ENCODE results near the gene TRIM56. TPM values are rescaled to one million over a fixed set of nuclear protein-coding genes. Genes with fewer than 3 reads are reported as not detected.

Gene TRIM56
- total and polyA plus RNA-seq, 9 of the 15 experiments (the other 6 are each of a cell fraction or from before 2014, with no cell fraction given), result 2.0 to 29.7 (median 11.6) TPM

- H3K36me3 ChIP-seq (ENCODE audit: control insufficient read depth, insufficient read depth, low read length), result no peaks in the 10 kb centered on the region
- no peaks in the 10 kb centered on the region for H4K20me1 ChIP-seq (replicated peaks; ENCODE audit: control insufficient read depth, insufficient read depth, low read length)
- H3K27me3 ChIP-seq (ENCODE audit: control insufficient read depth in 2 of 2, insufficient read depth in 2 of 2, low read length in 2 of 2), result no peaks in the 10 kb centered on the region
- 52% methylated on average over 11 of the region's 11 CpGs for WGBS (ENCODE audit: insufficient coverage, low coverage, missing lambda C conversion rate)
- BruUV-seq (replicated peaks), result no TSS peak
- H3K4me1 ChIP-seq (replicated peaks in 1 of 2; ENCODE audit: control insufficient read depth in 2 of 2, insufficient read depth in 2 of 2, low read length in 2 of 2), result peaks cover 0 to 17% of the 10 kb centered on the region in 2 experiments; a peak in 3 of 5 replicates
- in situ Hi-C loops (cut with MboI) (no loop called here), intact Hi-C loops (cut with micrococcal nuclease) (no loop called here)
- ChIA-PET POLR2A (interaction anchor here (0.6 to 1.2 kb wide), 4 partner anchors 9 to 15 kb away, joined by 3 to 5 read pairs (median 3); no protein-coding TSS in a partner anchor), CTCF (ENCODE audit: low intra/inter-chr PET ratio) (no interaction called here)
- no peaks in the 10 kb centered on the region for H3K9me1 ChIP-seq (ENCODE audit: control insufficient read depth, insufficient read depth, low read length)
- FAIRE-seq (no peak), DNase-seq (ENCODE audit: extremely low read depth in 1 of 4, low spot score in 3 of 4) (no peak), ATAC-seq (no peak)
- H3K4me2 ChIP-seq (ENCODE audit: insufficient read depth, low read length), result no peak overlapping the region
- H3K79me2 ChIP-seq (ENCODE audit: control insufficient read depth, insufficient read depth, low read length), result no peaks in the 10 kb centered on the region
- no peaks in the 10 kb centered on the region for H3K9me3 ChIP-seq (replicated peaks; ENCODE audit: control insufficient read depth, insufficient read depth, low read depth, low read length)
- peak overlapping the region in 1 of 2 experiments; percentile 28; a peak in 1 of 4 replicates for H3K9ac ChIP-seq (ENCODE audit: insufficient read depth in 1 of 2, low read depth in 2 of 2, low read length in 2 of 2)
- H3K4me3 ChIP-seq, result no peak overlapping the region
- H3K27ac ChIP-seq (ENCODE audit: extremely low read depth, low read depth, low read length), result no peak overlapping the region
- H2AFZ ChIP-seq (ENCODE audit: low read depth, low read length), result no peak overlapping the region
- TF ChIP-seq ETS1 (conservative IDR thresholded peaks at IDR 0.05; ENCODE audit: control insufficient read depth, low read depth, low read length), result no peak
- TF ChIP-seq ATF6 (CRISPR knock-in tag; IDR thresholded peaks at IDR 0.05), result no peak
- no peak for TF ChIP-seq ZNF23 (CRISPR knock-in tag; IDR thresholded peaks at IDR 0.05)
- TF ChIP-seq ETS2 (tag; IDR thresholded peaks at IDR 0.05; ENCODE audit: borderline replicate concordance, poor library complexity, severe bottlenecking), result no peak
- no peak for TF ChIP-seq ZNF280A (IDR thresholded peaks at IDR 0.05; ENCODE audit: low read depth, partially characterized antibody)
- no peak for TF ChIP-seq ZSCAN29 (IDR thresholded peaks at IDR 0.05)
- no peak for TF ChIP-seq PBX2 (CRISPR knock-in tag; IDR thresholded peaks at IDR 0.05; ENCODE audit: low read depth)
- TF ChIP-seq PBX2 (tag; conservative IDR thresholded peaks at IDR 0.05; ENCODE audit: low read depth), result no peak
- no peak for TF ChIP-seq STAT5B (CRISPR knock-in tag; IDR thresholded peaks at IDR 0.05)
- TF ChIP-seq HNRNPUL1 (IDR thresholded peaks at IDR 0.05; ENCODE audit: low read length), result no peak
- TF ChIP-seq ZNF41 (CRISPR knock-in tag; conservative IDR thresholded peaks at IDR 0.05), result no peak
- no peak for TF ChIP-seq MITF (IDR thresholded peaks at IDR 0.05)
Measured at GRCh38 chr7:101113836-101114235, 28.6 kb downstream of the TRIM56 start.

All from K562 (cell line).